Hepatocyte (in vitro differentiated cells): ENCODE data around the gene WDR55. TPM values are rescaled to one million over a fixed set of nuclear protein-coding genes. Genes with fewer than 3 reads are reported as not detected.
A peak's percentile ranks its signal among the peaks of the same experiment; 100 is the strongest.
"Not testable (repeated sequence)": the region's sequence is repeated elsewhere in the genome, so short reads cannot be mapped to it uniquely, and the experiment has no call there.

Source experiments
- DNase-seq: peaks from one replicate; pipeline ENCODE4 v3.0.0-alpha.2; 2016; ENCODE audit warnings: low spot score
- H2AFZ ChIP-seq: fragments of 200-600 bp; sonication (generic); 2 replicates; pipeline ENCODE4 v1.6.0; 2016; ENCODE audit warnings: antibody characterized with exemption, mild to moderate bottlenecking
- H3K27ac ChIP-seq: fragments of 200-600 bp; sonication (generic); 2 replicates; pipeline ENCODE4 v1.5.1; 2016; ENCODE audit warnings: mild to moderate bottlenecking
- H3K27me3 ChIP-seq: fragments of 200-600 bp; sonication (generic); 2 replicates; pipeline ENCODE4 v1.6.1; 2016
- H3K36me3 ChIP-seq: fragments of 200-600 bp; sonication (generic); replicated peaks from 2 replicates; pipeline ENCODE4 v1.5.1; 2016; ENCODE audit warnings: low read depth; ENCODE audit not compliant: insufficient read depth
- H3K4me1 ChIP-seq: fragments of 200-600 bp; sonication (generic); 2 replicates; pipeline ENCODE4 v1.5.1; 2016; ENCODE audit warnings: mild to moderate bottlenecking, moderate library complexity; ENCODE audit not compliant: insufficient read depth
- H3K4me2 ChIP-seq: fragments of 200-600 bp; sonication (generic); 2 replicates; pipeline ENCODE4 v1.6.0; 2016
- H3K4me3 ChIP-seq: fragments of 200-600 bp; sonication (generic); 2 replicates; pipeline ENCODE4 v1.5.1; 2016; ENCODE audit warnings: mild to moderate bottlenecking
- H3K79me2 ChIP-seq: fragments of 200-600 bp; sonication (generic); 2 replicates; pipeline ENCODE4 v1.6.0; 2017; ENCODE audit warnings: mild to moderate bottlenecking
- H3K9me2 ChIP-seq: fragments of 200-600 bp; sonication (generic); replicated peaks from 2 replicates; pipeline ENCODE4 v1.6.0; 2017; ENCODE audit warnings: mild to moderate bottlenecking; ENCODE audit not compliant: insufficient read depth
- H3K9me3 ChIP-seq: fragments of 200-600 bp; sonication (generic); 2 replicates; pipeline ENCODE4 v1.5.1; 2016; ENCODE audit warnings: low read depth, mild to moderate bottlenecking
- H4K20me1 ChIP-seq: fragments of 200-600 bp; sonication (generic); 2 replicates; pipeline ENCODE4 v1.6.0; 2016; ENCODE audit warnings: mild to moderate bottlenecking; ENCODE audit not compliant: insufficient read depth, poor library complexity, severe bottlenecking
- CTCF ChIP-seq: fragments of 200-600 bp; sonication (generic); IDR thresholded peaks from 2 replicates; pipeline ENCODE4 v1.5.1; 2016; ENCODE audit warnings: antibody characterized with exemption, mild to moderate bottlenecking; ENCODE audit not compliant: poor library complexity
- EZH2 ChIP-seq: fragments of 200-600 bp; sonication (generic); IDR thresholded peaks from 2 replicates; pipeline ENCODE4 v1.6.1; 2016; ENCODE audit warnings: antibody characterized with exemption, mild to moderate bottlenecking, borderline replicate concordance
- EZH2phosphoT487 ChIP-seq: fragments of 200-600 bp; sonication (generic); IDR thresholded peaks from one replicate; pipeline ENCODE4 v1.6.1; 2018; ENCODE audit warnings: antibody characterized with exemption, mild to moderate bottlenecking, low read depth, moderate library complexity; ENCODE audit not compliant: unreplicated experiment, severe bottlenecking
- WGBS: methylation state at CpG from one replicate; pipeline ENCODE4 v1.1.6; 2016; ENCODE audit warnings: low lambda C conversion rate; ENCODE audit errors: missing lambda C conversion rate; 5-methylcytosine and 5-hydroxymethylcytosine counted together
- polyA plus RNA-seq: library from polyadenylated mRNA; unstranded; fragments of >200 nt; fragmentation: Nextera tagmentation; extraction: Ambion mirVana; gene quantifications from 2 replicates; pipeline ENCODE4 v1.2.1, GENCODE V29; 2016
- total RNA-seq: library from RNA; depleted of rRNA; stranded (reverse); fragments of >200 nt; gene quantifications from 2 replicates; pipeline ENCODE4 v1.2.3, GENCODE V29; 2014

WDR55 gene
- total and polyA plus RNA-seq, 2 experiments from 2014 or later = 21.2 to 23.0 TPM

GRCh38 chr5:140642718-140643117 is 22.0 kb upstream of the WDR55 start:
- Histone ChIP-seq H2AFZ (no peak overlapping the region), H4K20me1 (no peaks in the 10 kb centered on the region), H3K9me2 (no peaks in the 10 kb centered on the region), H3K27ac (no peak overlapping the region), H3K4me2 (no peak overlapping the region), H3K79me2 (peaks cover 35% of the 10 kb centered on the region), H3K36me3 (no peaks in the 10 kb centered on the region), H3K4me3 (no peak overlapping the region), H3K27me3 (no peaks in the 10 kb centered on the region), H3K4me1 (peaks cover 5% of the 10 kb centered on the region), H3K9me3 (no peaks in the 10 kb centered on the region)
- DNase-seq = no peak
- WGBS = 92% methylated on average over 3 of the region's 3 CpGs
- TF ChIP-seq EZH2phosphoT487 (no peak), CTCF (no peak), EZH2 (no peak)

GRCh38 chr5:140647042-140647419 is 17.7 kb upstream of the WDR55 start:
- Histone ChIP-seq H3K27me3 (no peaks in the 10 kb centered on the region), H3K4me1 (peaks cover 3% of the 10 kb centered on the region), H2AFZ (peak overlapping the region; percentile 72), H3K4me3 (peak overlapping the region; percentile 48), H4K20me1 (no peaks in the 10 kb centered on the region), H3K9me2 (no peaks in the 10 kb centered on the region), H3K4me2 (peak overlapping the region; percentile 96), H3K27ac (peak overlapping the region; percentile 69), H3K36me3 (no peaks in the 10 kb centered on the region), H3K9me3 (no peaks in the 10 kb centered on the region), H3K79me2 (peaks cover 48% of the 10 kb centered on the region)
- DNase-seq = peak; percentile 13
- 2% methylated on average over 27 of the region's 27 CpGs for WGBS
- no peak for TF ChIP-seq EZH2
- TF ChIP-seq CTCF = no peak
- no peak for TF ChIP-seq EZH2phosphoT487

GRCh38 chr5:140658870-140659269 is 5.8 kb upstream of the WDR55 start:
- Histone ChIP-seq H3K79me2 (no peaks in the 10 kb centered on the region), H2AFZ (no peak overlapping the region), H3K27me3 (no peaks in the 10 kb centered on the region), H4K20me1 (no peaks in the 10 kb centered on the region), H3K36me3 (no peaks in the 10 kb centered on the region), H3K9me3 (no peaks in the 10 kb centered on the region), H3K9me2 (no peaks in the 10 kb centered on the region), H3K4me3 (no peak overlapping the region), H3K4me1 (peaks cover 4% of the 10 kb centered on the region), H3K4me2 (no peak overlapping the region), H3K27ac (no peak overlapping the region)
- TF ChIP-seq EZH2 = no peak
- TF ChIP-seq CTCF = no peak
- no peak for TF ChIP-seq EZH2phosphoT487
- WGBS = over 99% methylated on average over 17 of the region's 17 CpGs
- DNase-seq = no peak

DNA sequence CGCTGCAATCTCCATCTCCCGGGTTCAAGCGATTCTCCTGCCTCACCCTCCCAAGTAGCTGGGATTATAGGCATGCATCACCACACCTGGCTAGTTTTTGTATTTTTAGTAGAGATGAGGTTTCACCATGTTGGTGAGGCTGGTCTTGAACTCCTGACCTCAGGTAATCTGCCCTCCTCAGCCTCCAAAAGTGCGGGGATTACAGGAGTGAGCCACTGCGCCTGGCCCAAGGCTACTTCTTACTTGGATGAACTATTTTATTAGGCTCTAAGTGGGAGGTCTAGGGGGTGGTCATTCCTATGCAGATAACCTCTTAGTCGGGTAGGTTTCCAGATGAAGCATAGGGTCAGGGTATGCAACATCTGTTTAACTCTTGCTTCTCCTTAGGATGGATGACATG is 4.3 kb upstream of the WDR55 start:
- not testable (repeated sequence) for H3K4me3 ChIP-seq, H3K79me2 ChIP-seq, H3K9me3 ChIP-seq, H3K4me1 ChIP-seq, H3K27ac ChIP-seq, H4K20me1 ChIP-seq, DNase-seq, H3K27me3 ChIP-seq, H3K9me2 ChIP-seq, H3K4me2 ChIP-seq, H2AFZ ChIP-seq, H3K36me3 ChIP-seq
- WGBS = 82% methylated on average over 6 of the region's 6 CpGs
